Tibial nerve (tissue), 4 donors: ENCODE measurements around the gene GPR146.

ENCODE experiments used
- CTCF ChIP-seq, 5 experiments: fragments of 200-600 bp in 3 of 5; fragments of 450-650 bp in 2 of 5; sonication (generic) in 3 of 5; IDR thresholded peaks; one replicate each; pipeline ENCODE4 v1.5.1; 2016 to 2019; ENCODE audit warnings: antibody characterized with exemption in 5 of 5, mild to moderate bottlenecking in 3 of 5, moderate library complexity in 2 of 5
- EP300 ChIP-seq, 2 donors: sonication (generic); formaldehyde crosslinking; IDR thresholded peaks; one replicate each; pipeline ENCODE4 v1.6.1; 2017; ENCODE audit warnings: antibody characterized with exemption in 2 of 2, mild to moderate bottlenecking in 1 of 2
- POLR2A ChIP-seq, 2 donors: fragments of 450-650 bp; IDR thresholded peaks; one replicate each; pipeline ENCODE4 v1.6.1; 2017; ENCODE audit warnings: antibody characterized with exemption in 2 of 2, mild to moderate bottlenecking in 2 of 2, moderate library complexity in 2 of 2

- no peak for TF ChIP-seq CTCF (IDR thresholded peaks at IDR 0.05)
- no peak for TF ChIP-seq POLR2A (IDR thresholded peaks at IDR 0.05)
- TF ChIP-seq EP300 (IDR thresholded peaks at IDR 0.05), result no peak
These were observed 39.0 kb upstream of the GPR146 start for GRCh38 chr7:1005303-1005702.
